GM19372 (cell line): ENCODE measurements around the gene BBLN.
"Not testable (repeated sequence)": the region's sequence is repeated elsewhere in the genome, so short reads cannot be mapped to it uniquely, and the experiment has no call there.

ENCODE experiments used
- ATAC-seq: cut with Tn5 transposase; IDR thresholded peaks from one replicate; pipeline ENCODE4 v1.9.1; 2021; ENCODE audit warnings: mild to moderate bottlenecking, low read depth, moderate library complexity; ENCODE audit not compliant: unreplicated experiment

Gene BBLN

DNA sequence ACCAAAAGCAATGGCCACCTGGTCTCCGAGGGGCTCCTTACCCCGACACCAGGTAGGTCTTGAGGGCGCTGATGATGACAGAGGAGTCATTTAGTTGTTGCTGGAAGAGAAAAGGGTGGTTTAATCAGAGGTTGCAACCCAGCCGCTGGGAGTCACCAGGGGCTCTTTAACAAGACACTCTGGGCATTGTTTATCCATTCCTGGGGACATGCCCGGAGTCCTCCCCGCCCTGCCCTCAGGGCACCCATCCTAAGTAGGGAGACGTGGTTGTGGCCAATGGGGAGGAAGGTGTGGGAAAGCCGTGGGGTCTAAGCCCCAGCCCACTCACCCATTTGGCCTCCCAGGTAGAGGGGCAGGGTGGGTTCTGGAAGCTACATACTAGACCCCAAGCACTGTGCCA lies 35.6 kb upstream of the BBLN start:
- no peak for ATAC-seq

DNA sequence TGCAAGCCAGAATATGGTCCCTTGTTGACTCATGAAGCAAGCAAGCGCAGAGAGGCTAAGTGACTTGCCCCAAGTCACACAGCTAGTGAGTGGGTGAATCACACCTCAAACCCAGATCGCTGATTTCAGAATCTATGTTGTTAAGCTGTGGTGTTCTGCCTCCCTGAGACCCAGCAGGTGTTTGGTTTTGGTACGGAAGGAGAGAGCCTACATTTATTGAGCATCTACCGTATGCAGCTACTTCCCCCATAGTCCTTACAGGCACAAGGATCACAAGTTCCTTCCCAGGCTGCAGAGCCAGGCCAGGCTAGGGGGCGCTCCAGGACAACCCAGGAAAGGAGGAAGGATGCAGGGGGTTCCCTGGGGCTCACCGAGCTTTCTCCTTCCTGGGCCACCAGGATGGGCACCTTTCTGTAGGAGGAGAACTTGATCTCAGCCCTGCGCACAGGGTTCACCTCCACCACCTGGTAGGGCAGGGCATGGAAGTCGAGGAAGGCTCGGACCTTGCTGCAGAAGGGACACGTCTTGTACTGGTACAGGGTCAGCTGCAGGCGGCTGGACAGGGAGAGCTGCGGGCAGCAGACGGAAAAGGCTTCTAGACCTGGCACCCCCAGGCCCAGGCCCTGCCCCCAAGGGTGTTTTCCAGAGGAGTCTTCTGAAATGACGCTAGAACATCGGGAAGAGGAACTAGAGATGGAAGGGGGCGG lies 35.0 kb upstream of the BBLN start:
- no peak for ATAC-seq

DNA sequence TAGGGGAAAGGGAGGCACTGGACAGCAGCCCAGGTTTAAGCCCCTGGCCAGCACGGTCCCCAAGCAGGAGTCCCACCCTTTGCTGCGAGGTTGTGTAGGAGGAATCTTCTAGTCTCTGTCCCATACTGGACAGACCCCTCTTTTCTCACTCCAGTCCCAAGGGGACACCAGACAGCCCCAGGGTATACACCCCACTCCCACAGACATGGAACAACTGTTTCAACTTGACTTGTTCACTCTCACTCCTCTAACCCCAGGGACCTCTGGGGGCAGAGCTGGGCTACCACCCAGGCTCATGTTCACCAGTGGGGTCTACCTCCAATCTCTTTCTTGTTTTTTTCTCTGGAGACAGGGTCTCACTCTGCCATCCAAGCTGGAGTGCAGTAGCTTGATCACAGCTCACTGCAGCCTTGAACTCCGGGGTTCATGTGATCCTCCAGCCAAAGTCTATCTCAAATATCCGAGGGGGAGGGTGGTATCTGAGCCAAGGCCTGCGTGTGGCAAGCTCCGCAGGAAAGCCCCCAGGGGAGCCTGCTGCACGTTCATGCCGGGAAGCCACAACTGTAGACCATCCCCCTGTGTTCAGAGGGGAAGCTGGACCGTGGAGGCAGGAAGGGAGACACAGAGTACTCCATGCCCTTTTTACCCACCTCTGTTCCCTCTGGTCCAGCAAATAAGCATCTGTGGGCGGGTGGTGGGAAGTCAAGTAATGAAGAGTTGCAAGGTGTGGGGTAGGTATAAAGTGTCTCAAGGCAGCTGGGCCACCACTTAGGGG lies 34.3 kb upstream of the BBLN start:
- ATAC-seq: no peak

DNA sequence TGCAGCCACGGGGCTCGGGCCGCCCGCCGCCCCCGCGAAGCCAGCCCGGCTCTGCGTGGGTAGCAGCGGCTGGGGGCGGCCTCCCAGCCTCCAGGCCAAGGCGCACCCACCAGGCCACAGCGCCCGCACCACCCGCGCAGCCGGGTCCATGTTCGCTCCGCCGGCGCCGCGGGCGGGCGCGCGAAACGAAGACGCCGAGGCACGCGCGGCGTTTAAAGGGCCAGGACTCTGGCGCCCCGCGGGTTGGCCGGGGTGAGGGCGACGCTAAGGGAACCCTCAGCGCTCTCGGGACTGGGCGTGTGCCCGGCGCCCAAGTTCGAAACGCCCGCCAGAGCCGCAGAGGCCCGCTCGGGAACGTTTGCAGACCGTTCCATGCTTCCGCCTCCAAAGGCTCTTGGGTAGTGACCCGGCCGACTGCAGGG lies 32.5 kb upstream of the BBLN start, which contains the start of gene PTGES2:
Gene PTGES2 (minus strand): TSS at position 162 of the 422 bp plus-strand sequence. CDS start 12 bp downstream, at position 150.
- ATAC-seq: peak; percentile 48

GRCh38 chr9:128127990-128128835 lies 31.9 kb upstream of the BBLN start:
- peak; percentile 68 for ATAC-seq

GRCh38 chr9:128128836-128129590 lies 31.1 kb upstream of the BBLN start:
- no peak for ATAC-seq

DNA sequence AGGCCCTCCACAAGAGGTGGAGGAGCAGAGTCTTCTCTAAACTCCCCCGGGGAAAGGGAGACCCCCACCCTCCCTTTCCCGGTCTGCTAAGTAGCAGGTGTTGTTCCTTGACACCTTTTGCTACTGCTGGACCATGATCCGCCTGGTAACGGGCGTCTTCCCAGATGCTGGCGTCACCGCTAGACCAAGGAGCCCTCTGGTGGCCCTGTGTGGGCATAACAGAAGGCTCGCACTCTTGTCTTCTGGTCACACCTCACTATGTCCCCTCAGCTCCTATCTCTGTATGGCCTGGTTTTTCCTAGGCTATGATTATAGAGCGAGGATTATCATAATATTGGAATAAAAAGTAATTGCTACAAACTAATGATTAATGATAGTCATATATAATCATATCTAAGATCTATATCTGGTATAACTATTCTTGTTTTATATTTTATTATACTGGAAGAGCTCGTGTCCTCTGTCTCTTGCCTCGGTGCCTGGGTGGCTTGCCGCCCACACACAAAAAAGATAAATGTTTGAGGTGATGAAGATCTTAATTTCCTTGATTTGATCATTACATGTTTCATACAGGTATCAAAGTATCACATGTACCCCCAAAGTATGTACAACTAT lies 30.0 kb upstream of the BBLN start:
- not testable (repeated sequence) for ATAC-seq

GRCh38 chr9:128130651-128131050 lies 29.4 kb upstream of the BBLN start:
- ATAC-seq: not testable (repeated sequence)

GRCh38 chr9:128131346-128131745 lies 28.7 kb upstream of the BBLN start:
- ATAC-seq: not testable (repeated sequence)

- ATAC-seq: not testable (repeated sequence)
These were observed 27.9 kb upstream of the BBLN start for GRCh38 chr9:128132139-128132538.

- ATAC-seq: not testable (repeated sequence)
These were observed 24.5 kb upstream of the BBLN start for GRCh38 chr9:128135561-128135960.

GRCh38 chr9:128136816-128137793 lies 23.0 kb upstream of the BBLN start:
- no peak for ATAC-seq

GRCh38 chr9:128138001-128138400 lies 22.1 kb upstream of the BBLN start:
- no peak for ATAC-seq

DNA sequence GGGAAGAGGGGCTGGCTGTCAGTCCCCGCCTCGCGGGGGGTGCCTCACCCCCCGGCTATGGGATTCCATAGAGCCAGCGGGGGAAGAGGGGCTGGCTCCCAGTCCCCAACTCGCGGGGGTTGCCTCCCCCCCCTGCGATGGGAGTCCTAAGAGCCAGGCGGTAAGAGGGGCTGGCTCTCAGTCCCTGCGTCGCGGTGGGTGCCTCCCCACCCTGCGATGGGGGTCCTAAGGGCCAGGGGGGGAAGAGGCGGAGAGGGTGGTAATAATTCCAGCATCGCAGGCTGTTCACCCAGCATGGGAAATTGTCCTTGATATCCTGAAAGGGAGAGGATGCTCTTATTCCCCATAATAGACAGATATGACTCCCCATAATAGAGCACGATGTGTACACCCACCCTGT lies 20.4 kb upstream of the BBLN start:
- ATAC-seq: no peak

DNA sequence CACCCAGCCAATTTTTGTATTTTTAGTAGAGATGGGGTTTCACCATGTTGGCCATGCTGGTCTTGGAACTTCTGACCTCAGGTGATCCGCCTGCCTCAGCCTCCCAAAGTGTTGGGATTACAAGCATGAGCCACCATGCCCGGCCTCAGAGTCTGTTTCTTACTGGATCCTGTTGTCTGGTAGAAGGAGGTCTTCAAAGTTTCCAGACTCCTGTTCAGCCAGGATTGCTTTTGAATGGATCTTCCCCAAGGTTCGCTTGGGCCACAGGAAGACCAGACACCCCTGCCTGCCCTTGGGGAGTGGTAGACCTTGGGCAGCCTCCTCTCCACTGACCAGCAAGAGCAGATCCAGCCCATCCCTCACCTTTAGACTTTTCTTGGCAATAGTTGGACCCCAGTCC lies 18.5 kb upstream of the BBLN start:
- no peak for ATAC-seq

- ATAC-seq: no peak
These were observed 18.0 kb upstream of the BBLN start for GRCh38 chr9:128142061-128142460.

DNA sequence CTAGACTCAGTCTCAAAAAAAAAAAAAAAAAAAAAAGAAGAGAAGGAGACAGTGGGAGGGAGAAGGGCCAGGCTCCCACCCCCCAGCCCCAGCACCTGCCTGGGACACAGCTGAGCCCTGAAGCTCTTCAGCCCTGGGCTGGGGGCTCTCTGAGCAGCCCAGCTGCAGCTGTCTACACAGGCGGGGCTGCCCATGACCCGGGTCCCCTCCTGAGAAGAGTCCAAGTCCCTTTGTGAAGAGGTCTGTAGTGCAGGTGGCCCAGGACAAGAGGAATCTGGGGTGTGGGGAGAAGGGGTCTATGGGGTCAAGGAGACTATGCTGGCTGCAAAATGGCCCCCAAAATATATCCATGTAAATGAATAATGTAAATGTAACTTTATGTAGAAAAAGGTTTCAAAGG lies 17.5 kb upstream of the BBLN start:
- no peak for ATAC-seq

GRCh38 chr9:128143525-128144238 lies 16.4 kb upstream of the BBLN start:
- no peak for ATAC-seq
